ENCODE results near the gene ATP6AP2.

- no peak for TF ChIP-seq CTCF (IDR thresholded peaks at IDR 0.05)
- no peak for TF ChIP-seq POLR2A (IDR thresholded peaks at IDR 0.05)
Measured at GRCh38 chrX:40558590-40558989, 22.2 kb upstream of the ATP6AP2 start.
